ENCODE data around the gene RPL9. TPM values are rescaled to one million over a fixed set of nuclear protein-coding genes. Genes with fewer than 3 reads are reported as not detected.
"Not testable (repeated sequence)": the region's sequence is repeated elsewhere in the genome, so short reads cannot be mapped to it uniquely, and the experiment has no call there.

RPL9 gene
- total RNA-seq, 3 donors from 2014 or later (not counting 1 experiment from before 2014, with no cell fraction given), result 848 to 1,179 (median 853) TPM

- no peaks in the 10 kb centered on the region for H3K9me3 ChIP-seq (ENCODE audit: control insufficient read depth, insufficient read depth, low read length)
- WGBS (ENCODE audit: insufficient coverage), result 86% methylated on average over 1 of the region's 3 CpGs
- no peak overlapping the region for H3K4me3 Mint-ChIP-seq
- DNase-seq (no peak), ATAC-seq (no peak)
- no peaks in the 10 kb centered on the region for H3K27me3 ChIP-seq (ENCODE audit: control insufficient read depth, insufficient read depth, low read length)
- no peaks in the 10 kb centered on the region for H3K36me3 Mint-ChIP-seq
- no peaks in the 10 kb centered on the region for H3K4me1 ChIP-seq (ENCODE audit: control insufficient read depth, insufficient read depth, low read length)
- H3K27me3 Mint-ChIP-seq (ENCODE audit: low read depth in 2 of 2), result no peaks in the 10 kb centered on the region
- no peaks in the 10 kb centered on the region for H3K4me1 Mint-ChIP-seq
- intact Hi-C loops (cut with micrococcal nuclease), result no loop called here
- H3K36me3 ChIP-seq (ENCODE audit: control insufficient read depth, insufficient read depth, low read length), result no peaks in the 10 kb centered on the region
- H3K4me3 ChIP-seq (ENCODE audit: low read length), result no peak overlapping the region
- H3K9me3 Mint-ChIP-seq, result no peaks in the 10 kb centered on the region
- no peak overlapping the region for H3K27ac ChIP-seq (ENCODE audit: low read length)
- H3K27ac Mint-ChIP-seq, result no peak overlapping the region
- TF ChIP-seq CTCF (IDR thresholded peaks at IDR 0.05), result no peak
Observed at GRCh38 chr4:39422247-39422646, 36.5 kb downstream of the RPL9 start.

DNA sequence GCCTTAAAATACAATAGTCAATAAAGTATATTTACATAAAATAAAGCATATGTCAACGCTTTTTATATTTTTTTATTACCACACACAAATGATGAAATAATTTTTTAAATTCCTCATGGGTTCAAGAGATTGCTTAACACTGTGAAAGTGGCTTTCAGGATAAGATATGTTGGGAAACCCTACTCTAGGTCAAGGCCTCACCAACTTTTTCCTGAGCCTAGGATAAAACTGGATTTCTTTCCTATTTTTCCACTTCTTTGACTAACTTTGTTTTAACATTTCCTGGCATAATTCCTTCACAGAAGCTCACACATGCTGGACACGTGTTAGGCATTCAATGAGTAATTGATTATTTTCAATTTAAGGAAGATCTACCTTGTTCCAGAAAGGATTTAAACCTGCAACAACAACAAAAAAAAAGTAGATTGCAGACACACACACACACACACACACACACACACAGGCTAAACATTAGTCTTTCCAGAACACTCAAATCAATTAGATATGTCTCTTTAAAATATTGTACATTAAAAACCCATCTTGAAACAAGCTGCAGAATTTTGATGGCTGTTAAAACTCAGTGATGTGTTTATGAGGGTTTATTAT lies 42.9 kb downstream of the RPL9 start:
- Mint-ChIP-seq H3K27me3 (ENCODE audit: low read depth in 2 of 2) (peaks cover 0 to 6% of the 10 kb centered on the region in 2 donors), H3K4me1 (no peaks in the 10 kb centered on the region), H3K27ac (no peak overlapping the region), H3K4me3 (no peak overlapping the region), H3K9me3 (no peaks in the 10 kb centered on the region), H3K36me3 (no peaks in the 10 kb centered on the region)
- Histone ChIP-seq H3K27me3 (ENCODE audit: control insufficient read depth, insufficient read depth, low read length) (no peaks in the 10 kb centered on the region), H3K36me3 (ENCODE audit: control insufficient read depth, insufficient read depth, low read length) (no peaks in the 10 kb centered on the region), H3K4me3 (ENCODE audit: low read length) (no peak overlapping the region), H3K9me3 (ENCODE audit: control insufficient read depth, insufficient read depth, low read length) (no peaks in the 10 kb centered on the region), H3K4me1 (ENCODE audit: control insufficient read depth, insufficient read depth, low read length) (no peaks in the 10 kb centered on the region), H3K27ac (ENCODE audit: low read length) (no peak overlapping the region)
- DNase-seq, result no peak
- WGBS (ENCODE audit: insufficient coverage), result no CpG with 5 or more reads among the region's 2 CpGs
- no peak for TF ChIP-seq CTCF (IDR thresholded peaks at IDR 0.05)
- intact Hi-C loops (cut with micrococcal nuclease), result no loop called here
- ATAC-seq, result no peak

DNA sequence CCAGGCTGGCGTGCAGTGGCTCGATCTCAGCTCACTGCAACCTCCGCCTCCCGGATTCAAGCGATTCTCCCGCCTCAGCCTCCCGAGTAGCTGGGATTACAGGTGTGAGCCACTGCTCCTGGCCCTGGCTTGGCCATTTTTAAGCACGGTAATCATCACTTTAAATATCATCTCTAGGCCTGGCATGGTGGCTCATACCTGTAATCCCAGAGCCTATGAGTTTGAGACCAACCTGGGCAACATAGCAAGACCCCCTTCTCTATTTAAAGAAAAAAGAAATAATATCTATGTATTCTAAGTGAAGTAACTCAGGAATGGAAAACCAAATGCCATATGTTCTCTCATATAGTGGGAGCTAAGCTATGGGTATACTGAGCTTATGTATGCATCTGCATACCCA lies 47.2 kb downstream of the RPL9 start:
- H3K36me3 ChIP-seq (ENCODE audit: control insufficient read depth, insufficient read depth, low read length); H3K9me3 Mint-ChIP-seq; H3K4me1 Mint-ChIP-seq; H3K4me3 ChIP-seq (ENCODE audit: low read length); H3K4me3 Mint-ChIP-seq; H3K27ac ChIP-seq (ENCODE audit: low read length); ATAC-seq; H3K36me3 Mint-ChIP-seq; H3K4me1 ChIP-seq (ENCODE audit: control insufficient read depth, insufficient read depth, low read length); H3K27ac Mint-ChIP-seq; H3K27me3 ChIP-seq (ENCODE audit: control insufficient read depth, insufficient read depth, low read length); intact Hi-C loops (cut with micrococcal nuclease); H3K9me3 ChIP-seq (ENCODE audit: control insufficient read depth, insufficient read depth, low read length); DNase-seq: not testable (repeated sequence)
- peaks cover 4 to 17% of the 10 kb centered on the region in 2 donors for H3K27me3 Mint-ChIP-seq (ENCODE audit: low read depth in 2 of 2)
- WGBS (ENCODE audit: insufficient coverage), result 95% methylated on average over 8 of the region's 8 CpGs

GRCh38 chr4:39410415-39410814 lies 48.3 kb downstream of the RPL9 start:
- Mint-ChIP-seq H3K4me1 (no peaks in the 10 kb centered on the region), H3K9me3 (no peaks in the 10 kb centered on the region), H3K4me3 (no peak overlapping the region), H3K27ac (no peak overlapping the region), H3K27me3 (ENCODE audit: low read depth in 2 of 2) (peaks cover 4 to 19% of the 10 kb centered on the region in 2 donors), H3K36me3 (no peaks in the 10 kb centered on the region)
- H3K4me1 ChIP-seq (ENCODE audit: control insufficient read depth, insufficient read depth, low read length), result no peaks in the 10 kb centered on the region
- TF ChIP-seq CTCF (IDR thresholded peaks at IDR 0.05), result no peak
- 41% methylated on average over 4 of the region's 5 CpGs for WGBS (ENCODE audit: insufficient coverage)
- DNase-seq, result peak in 1 of 2 donors; percentile 17
- no peak overlapping the region for H3K27ac ChIP-seq (ENCODE audit: low read length)
- no peak overlapping the region for H3K4me3 ChIP-seq (ENCODE audit: low read length)
- H3K27me3 ChIP-seq (ENCODE audit: control insufficient read depth, insufficient read depth, low read length), result no peaks in the 10 kb centered on the region
- no peaks in the 10 kb centered on the region for H3K36me3 ChIP-seq (ENCODE audit: control insufficient read depth, insufficient read depth, low read length)
- no peaks in the 10 kb centered on the region for H3K9me3 ChIP-seq (ENCODE audit: control insufficient read depth, insufficient read depth, low read length)
- ATAC-seq, result no peak
- intact Hi-C loops (cut with micrococcal nuclease), result no loop called here
